Measurements from ENCODE around the gene LRIG3. TPM values are rescaled to one million over a fixed set of nuclear protein-coding genes. Genes with fewer than 3 reads are reported as not detected.

The LRIG3 gene, protein sequence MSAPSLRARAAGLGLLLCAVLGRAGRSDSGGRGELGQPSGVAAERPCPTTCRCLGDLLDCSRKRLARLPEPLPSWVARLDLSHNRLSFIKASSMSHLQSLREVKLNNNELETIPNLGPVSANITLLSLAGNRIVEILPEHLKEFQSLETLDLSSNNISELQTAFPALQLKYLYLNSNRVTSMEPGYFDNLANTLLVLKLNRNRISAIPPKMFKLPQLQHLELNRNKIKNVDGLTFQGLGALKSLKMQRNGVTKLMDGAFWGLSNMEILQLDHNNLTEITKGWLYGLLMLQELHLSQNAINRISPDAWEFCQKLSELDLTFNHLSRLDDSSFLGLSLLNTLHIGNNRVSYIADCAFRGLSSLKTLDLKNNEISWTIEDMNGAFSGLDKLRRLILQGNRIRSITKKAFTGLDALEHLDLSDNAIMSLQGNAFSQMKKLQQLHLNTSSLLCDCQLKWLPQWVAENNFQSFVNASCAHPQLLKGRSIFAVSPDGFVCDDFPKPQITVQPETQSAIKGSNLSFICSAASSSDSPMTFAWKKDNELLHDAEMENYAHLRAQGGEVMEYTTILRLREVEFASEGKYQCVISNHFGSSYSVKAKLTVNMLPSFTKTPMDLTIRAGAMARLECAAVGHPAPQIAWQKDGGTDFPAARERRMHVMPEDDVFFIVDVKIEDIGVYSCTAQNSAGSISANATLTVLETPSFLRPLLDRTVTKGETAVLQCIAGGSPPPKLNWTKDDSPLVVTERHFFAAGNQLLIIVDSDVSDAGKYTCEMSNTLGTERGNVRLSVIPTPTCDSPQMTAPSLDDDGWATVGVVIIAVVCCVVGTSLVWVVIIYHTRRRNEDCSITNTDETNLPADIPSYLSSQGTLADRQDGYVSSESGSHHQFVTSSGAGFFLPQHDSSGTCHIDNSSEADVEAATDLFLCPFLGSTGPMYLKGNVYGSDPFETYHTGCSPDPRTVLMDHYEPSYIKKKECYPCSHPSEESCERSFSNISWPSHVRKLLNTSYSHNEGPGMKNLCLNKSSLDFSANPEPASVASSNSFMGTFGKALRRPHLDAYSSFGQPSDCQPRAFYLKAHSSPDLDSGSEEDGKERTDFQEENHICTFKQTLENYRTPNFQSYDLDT
- not detected for polyA plus RNA-seq (ENCODE audit: low read depth in 6 of 6)

DNA sequence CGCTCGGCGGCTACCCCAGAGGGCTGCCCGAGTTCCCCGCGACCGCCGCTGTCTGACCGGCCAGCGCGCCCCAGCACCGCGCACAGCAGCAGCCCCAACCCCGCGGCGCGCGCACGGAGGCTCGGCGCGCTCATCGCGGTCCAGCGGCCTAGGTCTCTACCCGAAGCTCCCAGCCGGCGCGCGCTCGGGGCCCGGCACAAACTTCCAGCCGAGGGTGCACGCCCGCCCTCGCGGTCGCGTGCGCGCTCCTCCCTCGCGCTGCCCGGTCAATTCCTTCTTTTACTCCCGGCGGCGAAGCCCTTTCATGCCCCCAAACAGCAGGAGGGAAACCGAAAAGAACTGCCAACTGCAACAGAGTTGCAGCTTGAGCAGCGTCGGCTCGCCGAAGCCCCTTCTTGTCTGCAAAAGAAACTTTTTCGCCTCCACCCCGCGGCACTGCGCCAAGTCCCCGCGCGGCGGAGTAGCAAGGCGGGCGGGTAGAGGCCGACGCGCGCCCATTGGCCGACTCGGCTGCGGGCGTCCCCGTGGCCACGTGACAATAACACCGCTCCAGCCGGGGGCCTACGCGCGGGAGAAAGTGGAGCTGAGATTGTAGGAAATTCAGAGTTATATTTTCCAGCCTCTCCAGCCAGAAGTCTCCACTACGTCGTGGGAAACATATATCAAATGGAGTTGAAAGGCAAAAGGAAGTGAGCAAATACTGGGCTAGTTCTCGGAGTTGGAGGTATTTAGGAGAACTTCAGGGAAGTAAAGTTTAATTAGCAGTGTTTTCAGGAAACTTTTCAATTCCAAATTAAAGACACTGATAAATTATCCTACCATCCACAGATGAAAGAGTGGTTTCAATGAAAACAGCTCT, at the start of gene LRIG3:
Gene LRIG3 (minus strand): TSS at position 403 of the 859 bp plus-strand sequence. CDS start 269 bp downstream, at position 134.
- ATAC-seq (ENCODE audit: low read depth in 2 of 2) (no peak), DNase-seq (no peak)
- Mint-ChIP-seq H3K27ac (no peak within 1 kb of the TSS), H3K9me3 (peaks cover 0 to 9% (median 0%) of the 10 kb centered on the region in 7 donors), H3K27me3 (peaks cover 25 to 46% (median 37%) of the 10 kb centered on the region in 3 donors), H3K4me3 (peak within 1 kb of the TSS in 7 of 8 donors; percentile 46 to 82 (median 49)), H3K4me1 (peaks cover 0 to 9% (median 0%) of the 10 kb centered on the region in 3 donors), H3K36me3 (no peaks in the 10 kb centered on the region)

DNA sequence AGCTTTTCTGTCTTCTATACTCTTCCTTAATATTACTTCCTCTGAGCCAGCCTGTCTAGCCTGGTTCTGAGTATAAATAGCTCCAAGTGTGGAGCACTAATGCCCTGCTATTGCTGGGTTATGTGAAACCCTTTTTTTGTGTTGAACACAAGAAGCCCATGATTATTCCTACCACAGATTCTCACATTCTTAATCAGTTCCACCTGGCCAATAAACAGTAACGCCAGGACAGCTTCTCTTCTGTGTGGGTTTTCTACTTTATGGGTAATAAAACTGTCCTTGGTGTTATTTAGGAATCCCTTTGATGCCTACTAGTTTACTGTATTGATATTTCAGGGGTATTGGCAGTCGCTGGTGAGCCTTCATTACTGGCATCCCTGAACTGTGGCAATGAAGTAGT, 48.9 kb upstream of the LRIG3 start:
- Mint-ChIP-seq H3K36me3 (no peaks in the 10 kb centered on the region), H3K4me3 (no peak overlapping the region), H3K9me3 (peaks cover 0 to 4% (median 0%) of the 10 kb centered on the region in 7 donors), H3K27ac (no peak overlapping the region), H3K27me3 (no peaks in the 10 kb centered on the region), H3K4me1 (no peaks in the 10 kb centered on the region)
- ATAC-seq (ENCODE audit: low read depth in 2 of 2): no peak
- no peak for DNase-seq

DNA sequence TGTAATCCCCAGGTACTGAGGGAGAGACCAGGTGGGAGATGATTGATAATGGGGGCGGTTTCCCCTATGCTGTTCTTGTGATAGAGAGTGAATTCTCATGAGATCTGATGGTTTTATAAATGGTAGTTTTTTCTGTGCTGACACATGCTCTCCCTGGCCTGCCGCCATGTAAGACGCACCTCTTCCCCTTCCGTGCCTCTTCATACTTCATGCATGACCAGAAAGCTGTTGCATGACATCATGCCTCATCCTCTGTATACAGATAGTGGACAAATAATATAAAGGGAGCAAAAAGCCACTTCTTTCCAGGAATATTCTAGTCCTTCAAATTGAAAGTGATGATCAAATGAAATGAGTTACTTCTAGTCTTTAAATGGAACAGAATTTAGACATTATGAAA, 47.3 kb upstream of the LRIG3 start:
- no peaks in the 10 kb centered on the region for H3K27me3 Mint-ChIP-seq
- H3K36me3 Mint-ChIP-seq: no peaks in the 10 kb centered on the region
- ATAC-seq (ENCODE audit: low read depth in 2 of 2): no peak
- no peak for DNase-seq
- H3K9me3 Mint-ChIP-seq: peaks cover 0 to 4% (median 2%) of the 10 kb centered on the region in 7 donors
- H3K4me1 Mint-ChIP-seq: no peaks in the 10 kb centered on the region
- H3K27ac Mint-ChIP-seq: peak overlapping the region in 1 of 6 donors; percentile 40
- H3K4me3 Mint-ChIP-seq: no peak overlapping the region

DNA sequence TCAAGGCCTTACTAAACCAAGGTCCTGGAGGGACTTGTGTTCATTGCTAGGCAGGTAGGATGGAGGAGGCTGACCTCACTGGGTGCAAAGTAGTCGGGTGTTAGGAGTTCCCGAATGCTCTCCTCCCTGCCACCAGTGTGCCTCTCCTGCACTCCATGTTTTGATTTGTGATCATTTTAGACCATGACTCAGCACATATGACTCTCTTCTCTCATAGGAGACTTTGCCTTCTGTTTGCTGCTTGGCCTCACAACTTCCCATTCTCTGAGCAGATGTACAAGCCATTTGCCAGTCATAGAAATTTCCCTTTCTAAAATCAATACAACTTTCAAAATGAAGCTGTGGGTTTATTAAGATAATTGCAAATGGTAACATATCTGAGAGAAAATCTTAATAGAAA, 46.6 kb upstream of the LRIG3 start:
- Mint-ChIP-seq H3K4me3 (no peak overlapping the region), H3K9me3 (peaks cover 0 to 4% (median 2%) of the 10 kb centered on the region in 7 donors), H3K27me3 (no peaks in the 10 kb centered on the region), H3K36me3 (no peaks in the 10 kb centered on the region), H3K27ac (no peak overlapping the region), H3K4me1 (no peaks in the 10 kb centered on the region)
- ATAC-seq (ENCODE audit: low read depth in 2 of 2): no peak
- no peak for DNase-seq

DNA sequence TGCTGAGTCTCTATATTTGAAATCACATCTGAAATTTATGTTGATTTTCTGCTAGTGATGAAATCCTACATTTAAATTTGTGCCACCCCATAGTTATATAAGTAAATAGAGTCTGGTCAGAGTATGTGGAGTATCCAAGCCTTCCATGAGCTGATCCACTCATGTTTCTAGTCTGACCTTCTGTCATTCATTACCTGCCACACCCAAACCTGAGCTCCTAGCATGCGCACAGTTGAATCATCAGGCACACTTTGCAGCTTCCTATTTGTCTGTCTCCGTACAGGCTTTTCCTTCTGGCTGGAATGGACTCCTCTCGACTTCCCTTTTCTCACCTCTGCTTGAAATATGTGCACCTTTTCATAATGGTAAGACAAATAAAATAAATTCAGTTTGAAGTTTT, 45.3 kb upstream of the LRIG3 start:
- Mint-ChIP-seq H3K9me3 (peaks cover 0 to 5% (median 4%) of the 10 kb centered on the region in 7 donors), H3K27me3 (no peaks in the 10 kb centered on the region), H3K4me1 (no peaks in the 10 kb centered on the region), H3K36me3 (no peaks in the 10 kb centered on the region), H3K27ac (no peak overlapping the region), H3K4me3 (no peak overlapping the region)
- ATAC-seq (ENCODE audit: low read depth in 2 of 2) (no peak), DNase-seq (no peak)

DNA sequence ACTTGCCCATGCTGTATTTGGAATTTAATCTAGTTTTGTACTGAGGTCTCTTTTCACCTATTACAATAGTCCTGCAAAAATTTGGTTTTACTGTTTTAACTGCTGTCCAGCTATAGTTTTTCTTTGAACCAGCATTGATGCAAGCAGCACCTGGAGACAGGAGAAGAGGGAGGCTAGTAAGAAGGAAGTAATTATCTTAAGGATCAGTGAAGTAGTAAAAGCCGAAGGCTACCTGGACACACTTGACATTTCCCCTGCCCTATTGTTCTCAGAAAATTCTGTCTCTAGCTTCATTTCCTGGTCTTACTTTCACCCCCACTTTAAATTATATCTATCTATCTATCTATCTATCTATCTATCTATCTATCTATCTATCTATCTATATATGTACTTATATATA, 43.5 kb upstream of the LRIG3 start:
- ATAC-seq (ENCODE audit: low read depth in 2 of 2) (no peak), DNase-seq (no peak)
- Mint-ChIP-seq H3K4me3 (no peak overlapping the region), H3K4me1 (no peaks in the 10 kb centered on the region), H3K27ac (no peak overlapping the region), H3K36me3 (no peaks in the 10 kb centered on the region), H3K9me3 (peaks cover 0 to 4% (median 3%) of the 10 kb centered on the region in 7 donors), H3K27me3 (no peaks in the 10 kb centered on the region)

DNA sequence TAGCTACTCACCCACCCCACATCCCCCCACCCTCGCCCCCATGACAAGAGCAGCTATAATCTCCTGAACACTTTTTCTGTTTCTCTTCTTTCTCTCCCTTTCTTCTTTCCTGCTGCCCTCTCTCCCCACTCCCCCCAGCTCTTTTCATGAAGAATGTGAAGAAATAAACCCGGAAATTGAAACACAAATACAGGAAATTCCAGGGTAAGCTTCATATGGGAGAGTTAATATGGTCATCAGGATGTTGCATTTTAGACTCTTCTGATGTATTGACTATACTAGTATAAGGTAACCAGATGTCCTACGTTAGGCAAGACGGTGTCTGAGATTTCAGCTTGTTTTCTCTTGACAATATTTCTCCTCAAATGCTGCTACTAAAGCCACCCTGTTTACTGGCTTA, 41.6 kb upstream of the LRIG3 start:
- ATAC-seq (ENCODE audit: low read depth in 2 of 2) (no peak), DNase-seq (no peak)
- H3K36me3 Mint-ChIP-seq: no peaks in the 10 kb centered on the region
- H3K4me3 Mint-ChIP-seq: no peak overlapping the region
- no peak overlapping the region for H3K27ac Mint-ChIP-seq
- no peaks in the 10 kb centered on the region for H3K4me1 Mint-ChIP-seq
- peaks cover 0 to 4% (median 2%) of the 10 kb centered on the region in 7 donors for H3K9me3 Mint-ChIP-seq
- H3K27me3 Mint-ChIP-seq: no peaks in the 10 kb centered on the region

DNA sequence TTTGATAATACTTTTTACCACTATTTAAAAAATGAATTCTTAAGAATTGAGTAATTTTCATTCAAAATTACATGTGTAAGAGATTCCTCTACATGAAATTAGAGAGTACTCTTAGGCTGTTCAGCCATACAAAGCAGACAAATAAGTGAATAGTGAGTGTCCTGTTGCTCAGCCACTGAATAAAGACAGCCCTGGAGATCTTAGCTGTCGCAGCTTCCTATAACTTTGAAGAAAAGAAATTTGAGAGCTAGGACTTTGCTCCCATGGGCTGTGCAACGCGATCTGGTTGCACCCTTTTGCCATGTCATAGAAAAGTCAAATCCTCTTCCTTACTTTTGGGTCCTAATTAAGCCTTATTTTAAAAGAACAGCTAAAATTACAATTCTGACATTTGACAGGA, 40.9 kb upstream of the LRIG3 start:
- DNase-seq (no peak), ATAC-seq (ENCODE audit: low read depth in 2 of 2) (no peak)
- Mint-ChIP-seq H3K27me3 (no peaks in the 10 kb centered on the region), H3K27ac (no peak overlapping the region), H3K9me3 (peaks cover 0 to 4% (median 2%) of the 10 kb centered on the region in 7 donors), H3K4me3 (no peak overlapping the region), H3K36me3 (no peaks in the 10 kb centered on the region), H3K4me1 (no peaks in the 10 kb centered on the region)

DNA sequence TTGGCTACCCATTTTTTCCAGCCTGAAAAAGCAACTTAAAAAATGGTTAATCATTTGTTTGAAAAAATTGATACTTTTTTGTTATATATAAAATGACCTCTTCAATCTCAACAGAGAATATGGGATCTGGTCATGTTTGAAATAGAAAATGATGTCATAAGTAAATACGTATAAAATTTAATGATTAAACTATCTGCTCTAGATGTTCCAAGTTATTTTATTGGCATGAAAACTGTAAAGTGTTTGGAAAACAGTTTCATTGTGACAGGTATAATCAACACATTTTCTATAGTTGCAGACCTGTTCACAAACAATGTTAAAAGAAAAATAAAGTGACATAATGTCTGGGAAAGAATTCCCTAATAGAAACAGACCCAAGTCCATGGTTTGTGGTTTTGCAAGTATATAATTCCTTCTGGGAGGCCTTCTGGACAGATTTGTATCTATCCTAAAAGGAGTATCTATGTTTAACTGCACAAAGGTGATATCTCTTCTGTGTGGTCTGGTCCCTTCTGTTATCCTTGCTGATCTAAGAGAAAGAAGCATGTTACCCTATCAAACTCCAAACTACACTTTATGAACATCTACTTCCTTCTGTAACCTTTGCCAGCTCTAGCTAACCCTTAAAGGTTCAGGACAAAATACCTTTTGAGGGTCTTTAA, 39.5 kb upstream of the LRIG3 start:
- no peak overlapping the region for H3K27ac Mint-ChIP-seq
- H3K4me1 Mint-ChIP-seq: no peaks in the 10 kb centered on the region
- DNase-seq (no peak), ATAC-seq (ENCODE audit: low read depth in 2 of 2) (no peak)
- peaks cover 0 to 4% (median 0%) of the 10 kb centered on the region in 7 donors for H3K9me3 Mint-ChIP-seq
- no peak overlapping the region for H3K4me3 Mint-ChIP-seq
- H3K36me3 Mint-ChIP-seq: no peaks in the 10 kb centered on the region
- H3K27me3 Mint-ChIP-seq: no peaks in the 10 kb centered on the region

DNA sequence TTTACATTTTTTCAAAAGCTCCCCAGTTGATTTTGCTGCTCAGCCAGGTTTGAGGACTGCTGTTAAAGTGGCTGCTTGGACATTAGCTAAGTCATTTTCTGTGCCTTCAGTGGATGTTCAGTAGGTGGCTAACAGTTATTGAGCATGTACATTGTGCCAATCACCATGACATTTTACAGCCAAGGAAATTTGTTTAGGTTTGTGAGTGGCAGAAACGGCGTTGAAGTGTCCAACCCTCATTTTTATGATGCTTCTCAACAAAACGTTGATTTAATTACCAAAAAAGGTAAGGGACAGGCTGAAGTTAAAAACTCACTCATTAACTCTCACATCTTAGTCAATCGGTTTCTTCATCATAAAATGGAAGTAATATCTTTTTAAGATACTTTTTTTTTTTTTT, 37.0 kb upstream of the LRIG3 start:
- H3K4me1 Mint-ChIP-seq: no peaks in the 10 kb centered on the region
- ATAC-seq (ENCODE audit: low read depth in 2 of 2) (no peak), DNase-seq (no peak)
- H3K4me3 Mint-ChIP-seq: no peak overlapping the region
- no peak overlapping the region for H3K27ac Mint-ChIP-seq
- H3K36me3 Mint-ChIP-seq: no peaks in the 10 kb centered on the region
- H3K9me3 Mint-ChIP-seq: peaks cover 0 to 3% (median 0%) of the 10 kb centered on the region in 7 donors
- no peaks in the 10 kb centered on the region for H3K27me3 Mint-ChIP-seq

DNA sequence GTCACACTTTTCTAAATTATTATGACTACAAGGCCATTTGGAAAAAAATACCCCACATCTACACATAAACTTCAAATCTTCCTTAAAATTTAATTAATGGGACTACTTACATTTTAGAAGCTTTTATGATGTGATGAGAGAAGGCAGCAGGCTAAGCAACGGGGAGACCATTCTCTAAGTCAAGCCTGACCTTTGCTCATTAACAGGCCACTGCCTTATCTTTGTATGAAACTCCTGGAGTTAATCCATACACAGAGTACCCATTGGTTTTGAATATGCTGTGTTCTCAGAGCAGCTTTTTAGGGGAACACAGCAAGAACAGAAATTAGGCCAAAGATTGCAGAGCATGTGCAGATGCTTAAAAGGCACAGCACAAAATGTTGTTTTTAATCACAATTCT, 35.5 kb upstream of the LRIG3 start:
- H3K27ac Mint-ChIP-seq: no peak overlapping the region
- no peaks in the 10 kb centered on the region for H3K27me3 Mint-ChIP-seq
- ATAC-seq (ENCODE audit: low read depth in 2 of 2) (no peak), DNase-seq (no peak)
- no peaks in the 10 kb centered on the region for H3K4me1 Mint-ChIP-seq
- peaks cover 0 to 6% (median 0%) of the 10 kb centered on the region in 7 donors for H3K9me3 Mint-ChIP-seq
- H3K36me3 Mint-ChIP-seq: no peaks in the 10 kb centered on the region
- no peak overlapping the region for H3K4me3 Mint-ChIP-seq

DNA sequence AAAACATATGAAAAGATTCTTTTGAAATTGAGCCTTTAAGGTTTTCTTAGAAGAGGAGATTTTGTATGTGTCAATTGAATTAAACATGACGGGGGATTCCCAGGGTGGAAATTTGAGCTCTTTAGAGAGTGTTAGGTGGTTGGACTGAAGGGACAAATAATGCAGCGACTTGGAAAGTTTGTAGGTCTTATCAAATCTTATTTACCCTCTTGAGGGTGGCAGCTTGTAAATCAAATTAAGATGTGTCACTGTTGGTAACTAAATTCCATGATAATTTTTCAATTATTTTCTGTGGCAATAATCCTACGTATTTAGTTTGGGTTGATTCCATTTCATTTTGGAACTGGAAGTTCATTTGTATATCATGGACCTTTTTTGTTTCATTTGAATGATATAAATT, 33.7 kb upstream of the LRIG3 start:
- ATAC-seq (ENCODE audit: low read depth in 2 of 2): no peak
- DNase-seq: no peak
- H3K36me3 Mint-ChIP-seq: no peaks in the 10 kb centered on the region
- no peaks in the 10 kb centered on the region for H3K27me3 Mint-ChIP-seq
- H3K9me3 Mint-ChIP-seq: peaks cover 0 to 11% (median 3%) of the 10 kb centered on the region in 7 donors
- H3K27ac Mint-ChIP-seq: no peak overlapping the region
- no peaks in the 10 kb centered on the region for H3K4me1 Mint-ChIP-seq
- H3K4me3 Mint-ChIP-seq: no peak overlapping the region

Measured in naive B cell (primary cell).